Right lobe of liver (tissue), 6 donors: ENCODE results near the gene STAM. TPM values are rescaled to one million over a fixed set of nuclear protein-coding genes. Genes with fewer than 3 reads are reported as not detected.

Experiments
- ATAC-seq, 4 donors: fragments of 200-7000 bp; cut with Tn5 transposase; one replicate each; pipeline ENCODE4 v1.9.1; 2020; ENCODE audit warnings: mild to moderate bottlenecking in 4 of 4, moderate library complexity in 4 of 4
- DNase-seq, 3 donors: peaks; one replicate each; pipeline ENCODE4 v3.0.0-alpha.2; 2020
- H3K27ac ChIP-seq, 3 donors: fragments of 200-600 bp; one replicate each; pipeline ENCODE4 v1.8.0; 2022
- H3K27me3 ChIP-seq, 2 donors: fragments of 200-600 bp; one replicate each; pipeline ENCODE4 v1.8.0; 2022
- H3K36me3 ChIP-seq, 4 donors: fragments of 200-600 bp; sonication (generic) in 1 of 4; one replicate each; pipeline versions ENCODE4 v1.5.1 to v1.8.0; 2017 to 2022; ENCODE audit warnings: control low read depth in 1 of 4
- H3K4me1 ChIP-seq, 4 donors: fragments of 200-600 bp; sonication (generic) in 1 of 4; one replicate each; pipeline versions ENCODE4 v1.5.1 to v1.8.0; 2017 to 2022; ENCODE audit warnings: control low read depth in 1 of 4
- H3K4me3 ChIP-seq, 3 donors: fragments of 200-600 bp; one replicate each; pipeline ENCODE4 v1.8.0; 2022
- H3K9me3 ChIP-seq, 4 donors: fragments of 200-600 bp; sonication (generic) in 1 of 4; one replicate each; pipeline versions ENCODE4 v1.5.1 to v1.8.0; 2017 to 2022; ENCODE audit warnings: control low read depth in 1 of 4
- CTCF ChIP-seq, 4 donors: fragments of 200-600 bp in 3 of 4; fragments of 450-650 bp in 1 of 4; IDR thresholded peaks; one replicate each; pipeline versions ENCODE4 v1.5.1 to v1.8.0; 2016 to 2022; ENCODE audit warnings: antibody characterized with exemption in 4 of 4, mild to moderate bottlenecking in 2 of 4
- POLR2A ChIP-seq: fragments of 450-650 bp; IDR thresholded peaks from one replicate; pipeline ENCODE4 v1.6.1; 2017; ENCODE audit warnings: antibody characterized with exemption, mild to moderate bottlenecking
- WGBS: methylation state at CpG from one replicate; pipeline ENCODE4 v1.1.6; 2018; ENCODE audit warnings: low coverage, low lambda C conversion rate; ENCODE audit not compliant: insufficient coverage; ENCODE audit errors: missing lambda C conversion rate; 5-methylcytosine and 5-hydroxymethylcytosine counted together
- intact Hi-C, 2 donors: fragments of 100-400 bp; cut with DNase I; formaldehyde crosslinking; loops; one replicate each; pipeline versions ENCODE4 v1.11.2 to v1.14.1; 2022
- total RNA-seq, 6 experiments: library from RNA; depleted of rRNA in 2 of 6; stranded (reverse); fragments of >200 nt in 2 of 6; fragmentation: NEBNext Ultra II Directional in 3 of 6; extraction: Animal tissue kit (Norgen Biotek cat#: 25700) in 3 of 6; gene quantifications; one replicate each; pipeline versions ENCODE4 v1.1.0 to v1.2.4, GENCODE V29; 2016 to 2023
- donor health status: DM: no; HTN: yes; CAD: no.
- donor health status: DM: no; HTN: no; CAD: no.
- donor health status: DM: no; HTN: no; CAD: no.
- donor health status: DM: no; HTN: yes; CAD: no.
- donor health status: DM: no; HTN: yes; CAD: no.

Gene STAM
- total RNA-seq, 6 experiments from 2014 or later: 7.9 to 13.4 (median 8.2) TPM

- DNase-seq (no peak), ATAC-seq (no peak)
- Histone ChIP-seq H3K27ac (no peak overlapping the region), H3K36me3 (no peaks in the 10 kb centered on the region), H3K4me1 (no peaks in the 10 kb centered on the region), H3K9me3 (no peaks in the 10 kb centered on the region), H3K27me3 (no peaks in the 10 kb centered on the region), H3K4me3 (no peak overlapping the region)
- TF ChIP-seq CTCF (IDR thresholded peaks at IDR 0.05): no peak
- TF ChIP-seq POLR2A: no peak
- 81% methylated on average over 2 of the region's 4 CpGs for WGBS
- intact Hi-C loops: no loop called here
These were observed 15.4 kb downstream of the STAM start for GRCh38 chr10:17659365-17659764.

- intact Hi-C loops: no loop called here
These were observed 17.0 kb downstream of the STAM start for GRCh38 chr10:17660921-17661320.

GRCh38 chr10:17661510-17661909 lies 17.6 kb downstream of the STAM start:
- 88% methylated on average over 3 of the region's 3 CpGs for WGBS
- Histone ChIP-seq H3K9me3 (no peaks in the 10 kb centered on the region), H3K27me3 (no peaks in the 10 kb centered on the region), H3K4me1 (no peaks in the 10 kb centered on the region), H3K4me3 (no peak overlapping the region), H3K27ac (no peak overlapping the region), H3K36me3 (no peaks in the 10 kb centered on the region)
- ATAC-seq (no peak), DNase-seq (no peak)
- intact Hi-C loops: no loop called here
- TF ChIP-seq POLR2A: no peak
- TF ChIP-seq CTCF (IDR thresholded peaks at IDR 0.05): no peak

More at GRCh38 chr10:17660921-17661320, 17.0 kb downstream of the STAM start:
- Histone ChIP-seq H3K27ac (no peak overlapping the region), H3K4me3 (no peak overlapping the region), H3K27me3 (no peaks in the 10 kb centered on the region), H3K9me3 (no peaks in the 10 kb centered on the region), H3K4me1 (no peaks in the 10 kb centered on the region), H3K36me3 (no peaks in the 10 kb centered on the region)
- ATAC-seq: no peak
- DNase-seq: no peak
- TF ChIP-seq POLR2A (no peak), CTCF (IDR thresholded peaks at IDR 0.05) (no peak)

GRCh38 chr10:17662193-17663138 lies 18.5 kb downstream of the STAM start:
- Histone ChIP-seq H3K27ac (no peak overlapping the region), H3K4me1 (no peaks in the 10 kb centered on the region), H3K36me3 (no peaks in the 10 kb centered on the region), H3K4me3 (no peak overlapping the region), H3K27me3 (no peaks in the 10 kb centered on the region), H3K9me3 (no peaks in the 10 kb centered on the region)
- WGBS: 59% methylated on average over 2 of the region's 2 CpGs
- intact Hi-C loops: no loop called here
- DNase-seq: no peak
- TF ChIP-seq POLR2A (no peak), CTCF (IDR thresholded peaks at IDR 0.05) (no peak)
- no peak for ATAC-seq
